Mucosa of stomach (tissue), 1 donor: ENCODE measurements around the gene SLC2A3.
"Not testable (repeated sequence)": the region's sequence is repeated elsewhere in the genome, so short reads cannot be mapped to it uniquely, and the experiment has no call there.

Experiments
- H3K27me3 ChIP-seq: one replicate; pipeline ENCODE4 v1.7.0; 2013; ENCODE audit warnings: mild to moderate bottlenecking, low read length; ENCODE audit not compliant: control insufficient read depth, insufficient read depth
- H3K36me3 ChIP-seq: one replicate; pipeline ENCODE4 v1.7.0; 2013; ENCODE audit warnings: low read length; ENCODE audit not compliant: control insufficient read depth, insufficient read depth
- H3K4me1 ChIP-seq: one replicate; pipeline ENCODE4 v1.7.0; 2013; ENCODE audit warnings: mild to moderate bottlenecking, low read length; ENCODE audit not compliant: control insufficient read depth, insufficient read depth
- H3K4me3 ChIP-seq: one replicate; pipeline ENCODE4 v1.7.0; 2013; ENCODE audit warnings: low read length
- H3K9ac ChIP-seq: one replicate; pipeline ENCODE4 v1.7.0; 2013; ENCODE audit warnings: mild to moderate bottlenecking, low read length, moderate library complexity
- H3K9me3 ChIP-seq: one replicate; pipeline ENCODE4 v1.7.0; 2013; ENCODE audit warnings: mild to moderate bottlenecking, low read length, moderate library complexity; ENCODE audit not compliant: control insufficient read depth
- donor health status: Pancreatic carcinoma.

Gene SLC2A3

GRCh38 chr12:7902416-7902815 lies 33.6 kb downstream of the SLC2A3 start:
- not testable (repeated sequence) for H3K9me3 ChIP-seq, H3K27me3 ChIP-seq, H3K36me3 ChIP-seq

DNA sequence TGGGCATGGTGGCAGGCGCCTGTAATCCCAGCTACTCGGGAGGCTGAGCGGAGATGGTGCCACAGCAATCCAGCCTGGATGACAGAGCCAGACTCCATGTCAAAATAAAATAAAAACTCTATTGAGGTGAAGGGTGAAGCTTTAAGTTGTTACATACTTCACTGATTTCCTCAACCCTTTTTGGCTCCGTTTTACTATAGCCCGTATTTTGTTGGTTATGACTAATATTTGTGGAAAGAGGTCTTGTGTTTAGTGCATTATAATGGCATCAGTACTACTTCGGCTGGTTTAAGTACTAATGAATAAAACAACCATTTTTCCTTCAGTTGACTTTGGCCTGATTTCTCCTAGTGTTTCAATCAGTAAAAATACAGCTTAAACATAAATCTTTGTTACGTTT lies 36.2 kb downstream of the SLC2A3 start:
- Histone ChIP-seq H3K4me1 (peaks cover under 1% of the 10 kb centered on the region), H3K9me3 (no peaks in the 10 kb centered on the region), H3K4me3 (no peak overlapping the region), H3K27me3 (no peaks in the 10 kb centered on the region), H3K9ac (no peak overlapping the region), H3K36me3 (no peaks in the 10 kb centered on the region)

More at GRCh38 chr12:7902416-7902815, 33.6 kb downstream of the SLC2A3 start:
- not testable (repeated sequence) for H3K4me3 ChIP-seq, H3K9ac ChIP-seq
- H3K4me1 ChIP-seq: peaks cover 24% of the 10 kb centered on the region

DNA sequence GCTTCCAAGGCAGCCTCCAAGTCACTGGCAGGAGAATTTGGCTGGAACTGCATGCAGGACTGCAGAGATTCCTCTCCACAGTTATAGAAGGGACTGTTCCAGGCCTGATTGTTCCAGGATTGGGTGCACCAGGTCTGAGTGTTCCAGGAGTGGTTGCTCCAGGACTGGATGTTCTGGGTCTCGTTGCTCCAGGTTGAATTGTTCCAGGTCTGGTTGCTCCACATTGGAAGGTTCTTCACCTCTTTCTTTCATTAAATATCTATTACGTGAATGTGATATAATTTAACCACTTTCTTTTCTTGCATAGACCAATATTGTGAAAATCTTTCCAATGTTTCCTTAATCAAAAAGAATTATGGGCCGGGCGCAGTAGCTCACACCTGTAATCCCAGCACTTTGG lies 39.3 kb downstream of the SLC2A3 start:
- not testable (repeated sequence) for H3K9me3 ChIP-seq, H3K36me3 ChIP-seq, H3K27me3 ChIP-seq, H3K4me1 ChIP-seq, H3K4me3 ChIP-seq, H3K9ac ChIP-seq

DNA sequence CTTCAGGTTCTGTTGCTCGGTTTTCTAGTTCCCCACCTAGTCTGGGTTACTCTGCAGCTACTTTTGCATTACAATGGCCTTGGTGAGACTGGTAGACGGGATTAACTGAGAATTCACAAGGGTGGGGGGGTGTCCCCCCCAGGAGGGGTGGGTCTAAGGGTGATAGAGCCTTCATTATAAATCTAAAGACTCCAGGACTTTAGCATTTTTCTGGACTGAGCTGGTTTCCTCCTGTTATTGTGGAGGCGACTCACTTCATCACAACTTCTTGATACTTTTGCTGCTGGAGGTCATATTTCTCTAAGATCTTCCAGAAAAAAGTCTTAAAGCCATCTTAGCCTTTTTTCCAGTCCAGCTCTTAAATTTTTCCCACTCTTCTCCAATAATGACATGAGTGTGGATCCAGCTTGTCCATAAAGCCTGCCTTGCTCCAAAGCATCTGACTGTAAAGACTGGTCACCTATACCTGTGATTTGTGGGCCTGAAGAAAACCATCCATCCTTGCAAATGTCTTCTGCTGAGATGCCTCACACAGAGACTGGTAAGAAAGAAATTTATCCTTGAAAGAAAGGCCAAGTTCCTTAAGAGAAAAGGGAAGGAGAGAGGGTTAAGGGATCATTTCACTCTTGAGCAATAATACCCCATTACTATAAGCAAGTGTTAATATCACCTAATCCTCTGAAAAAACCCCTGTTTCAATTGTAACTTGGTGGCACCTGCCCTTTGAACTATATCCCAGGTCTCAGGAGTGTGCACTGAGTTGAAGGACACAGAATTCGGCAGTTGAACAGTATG lies 43.6 kb downstream of the SLC2A3 start:
- Histone ChIP-seq H3K27me3 (no peaks in the 10 kb centered on the region), H3K9ac (no peak overlapping the region), H3K36me3 (no peaks in the 10 kb centered on the region), H3K4me1 (peaks cover 6% of the 10 kb centered on the region), H3K4me3 (no peak overlapping the region), H3K9me3 (no peaks in the 10 kb centered on the region)

DNA sequence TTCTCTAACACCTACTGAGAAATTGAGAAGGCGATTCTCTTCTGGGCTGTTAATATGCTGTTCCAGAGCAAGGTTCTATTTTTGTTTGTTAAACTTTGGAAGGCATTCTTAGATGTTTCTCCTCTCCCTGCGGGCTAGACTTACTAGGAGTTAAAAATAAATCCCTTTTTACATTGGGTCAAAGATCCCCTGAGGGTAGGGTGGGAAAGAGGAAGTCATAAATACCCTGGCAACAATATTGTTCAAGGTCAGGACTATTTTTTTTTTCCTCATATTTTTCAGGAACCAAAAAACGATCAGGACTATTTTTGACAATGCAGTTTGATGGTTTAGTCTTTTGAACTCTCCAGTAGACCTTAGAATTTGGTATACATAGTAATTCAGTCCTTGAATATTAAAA lies 51.3 kb downstream of the SLC2A3 start:
- no peak overlapping the region for H3K9ac ChIP-seq
- no peaks in the 10 kb centered on the region for H3K27me3 ChIP-seq
- H3K4me3 ChIP-seq: no peak overlapping the region
- no peaks in the 10 kb centered on the region for H3K36me3 ChIP-seq
- H3K9me3 ChIP-seq: no peaks in the 10 kb centered on the region
- no peaks in the 10 kb centered on the region for H3K4me1 ChIP-seq

DNA sequence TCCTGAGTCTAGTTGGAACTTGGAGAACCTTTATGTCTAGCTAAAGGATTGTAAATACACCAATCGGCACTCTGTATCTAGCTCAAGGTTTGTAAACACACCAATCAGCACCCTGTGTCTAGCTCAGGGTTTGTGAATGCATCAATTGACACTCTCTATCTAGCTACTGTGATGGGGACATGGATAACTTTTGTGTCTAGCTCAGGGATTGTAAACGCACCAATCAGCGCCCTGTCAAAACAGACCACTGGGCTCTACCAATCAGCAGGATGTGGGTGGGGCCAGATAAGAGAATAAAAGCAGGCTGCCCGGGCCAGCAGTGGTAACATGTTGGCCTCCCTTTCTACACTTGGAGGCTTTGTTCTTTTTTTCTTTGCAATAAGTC lies 54.3 kb downstream of the SLC2A3 start:
- not testable (repeated sequence) for H3K9ac ChIP-seq, H3K36me3 ChIP-seq, H3K4me1 ChIP-seq, H3K9me3 ChIP-seq, H3K4me3 ChIP-seq, H3K27me3 ChIP-seq

DNA sequence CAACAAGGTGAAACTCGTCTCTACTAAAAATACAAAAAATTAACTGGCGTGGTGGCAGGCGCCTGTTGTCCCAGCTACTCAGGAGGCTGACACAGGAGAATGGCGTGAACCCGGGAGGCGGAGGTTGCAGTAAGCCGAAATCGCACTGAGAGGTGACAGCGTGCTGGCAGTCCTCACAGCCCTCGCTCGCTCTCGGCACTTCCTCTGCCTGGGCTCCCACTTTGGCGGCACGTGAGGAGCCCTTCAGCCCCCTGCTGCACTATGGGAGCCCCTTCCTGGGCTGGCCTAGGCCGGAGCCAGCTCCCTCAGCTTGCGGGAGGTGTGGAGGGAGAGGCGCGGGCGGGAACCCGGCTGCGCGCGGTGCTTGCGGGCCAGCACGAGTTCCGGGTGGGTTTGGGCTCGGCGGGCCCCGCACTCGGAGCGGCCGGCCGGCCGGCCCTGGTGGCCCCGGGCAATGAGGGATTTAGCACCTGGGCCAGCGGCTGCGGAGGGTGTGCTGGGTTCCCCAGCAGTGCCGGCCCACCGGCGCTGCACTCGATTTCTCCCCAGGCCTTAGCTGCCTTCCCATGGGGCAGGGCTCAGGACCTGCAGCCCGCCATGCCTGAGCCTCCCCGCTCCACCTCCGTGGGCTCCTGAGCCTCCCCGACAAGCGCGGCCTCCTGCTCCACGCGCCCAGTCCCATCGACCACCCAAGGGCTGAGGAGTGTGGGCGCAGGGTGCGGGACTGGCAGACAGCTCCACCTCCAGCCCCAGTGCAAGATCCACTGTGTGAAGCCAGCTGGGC lies 54.8 kb downstream of the SLC2A3 start:
- H3K9ac ChIP-seq, H3K36me3 ChIP-seq, H3K4me3 ChIP-seq, H3K27me3 ChIP-seq, H3K9me3 ChIP-seq, H3K4me1 ChIP-seq: not testable (repeated sequence)

GRCh38 chr12:7879246-7879645 lies 56.7 kb downstream of the SLC2A3 start:
- no peaks in the 10 kb centered on the region for H3K9me3 ChIP-seq
- H3K27me3 ChIP-seq: no peaks in the 10 kb centered on the region
- no peaks in the 10 kb centered on the region for H3K4me1 ChIP-seq
- H3K9ac ChIP-seq: no peak overlapping the region
- no peaks in the 10 kb centered on the region for H3K36me3 ChIP-seq
- no peak overlapping the region for H3K4me3 ChIP-seq

- H3K27me3 ChIP-seq: peaks cover 15% of the 10 kb centered on the region
- H3K36me3 ChIP-seq: no peaks in the 10 kb centered on the region
- H3K9me3 ChIP-seq: no peaks in the 10 kb centered on the region
- H3K4me3 ChIP-seq: no peak overlapping the region
- no peak overlapping the region for H3K9ac ChIP-seq
- H3K4me1 ChIP-seq: no peaks in the 10 kb centered on the region
These were observed 58.6 kb downstream of the SLC2A3 start for GRCh38 chr12:7877420-7877819.

DNA sequence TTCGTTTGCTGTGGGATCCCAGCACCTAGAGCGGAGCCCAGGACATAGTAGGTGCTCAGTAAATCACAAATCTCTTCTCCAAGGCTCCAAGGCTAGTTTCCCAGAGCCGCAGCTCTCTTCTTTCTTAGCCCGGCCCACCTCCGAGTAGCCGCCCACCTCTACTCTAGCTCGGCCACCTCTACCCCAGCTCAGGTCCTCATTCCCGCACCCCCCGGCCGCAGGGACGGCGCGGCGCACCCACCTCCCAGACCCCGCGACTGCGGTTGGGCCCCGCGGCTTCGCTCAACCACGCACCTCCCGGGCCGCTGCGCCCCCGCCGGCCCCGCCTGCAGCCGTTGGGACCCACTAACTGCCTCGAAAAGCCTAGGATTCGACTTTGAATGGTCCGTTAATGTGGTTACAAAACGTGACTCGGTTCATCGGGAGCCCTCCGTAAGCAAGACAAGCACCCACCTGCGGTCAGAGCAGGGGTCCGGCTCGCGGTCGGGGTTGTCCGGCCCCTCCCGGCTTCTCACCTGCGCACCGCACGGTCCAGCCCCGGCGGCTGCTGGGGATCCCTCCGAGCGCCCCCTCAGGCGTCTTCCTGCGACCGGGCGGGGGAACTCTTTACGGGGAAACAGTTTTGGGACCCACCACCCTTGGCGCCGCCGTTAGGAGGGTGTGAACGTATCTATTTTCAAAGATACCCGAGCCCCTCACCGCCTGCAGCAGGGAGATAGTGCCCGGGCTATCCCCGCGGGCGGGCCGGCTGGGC lies 63.2 kb downstream of the SLC2A3 start, which contains the start of gene SLC2A14:
Gene SLC2A14, minus strand, starts transcription at position 350 of the 754 bp plus-strand sequence. CDS start 3,035 bp downstream, outside the sequence.
- Histone ChIP-seq H3K9ac (no peak within 1 kb of the TSS), H3K27me3 (peaks cover 23% of the 10 kb centered on the region), H3K4me1 (no peaks in the 10 kb centered on the region), H3K4me3 (no peak within 1 kb of the TSS), H3K9me3 (no peaks in the 10 kb centered on the region), H3K36me3 (no peaks in the 10 kb centered on the region)

GRCh38 chr12:7870335-7870734 lies 65.7 kb downstream of the SLC2A3 start:
- Histone ChIP-seq H3K9me3 (no peaks in the 10 kb centered on the region), H3K36me3 (no peaks in the 10 kb centered on the region), H3K9ac (no peak overlapping the region), H3K4me3 (no peak overlapping the region), H3K4me1 (no peaks in the 10 kb centered on the region), H3K27me3 (peaks cover 23% of the 10 kb centered on the region)
